Hepatocyte (in vitro differentiated cells): Measurements from ENCODE around the gene CYGB.

Experiments
- CTCF ChIP-seq: fragments of 200-600 bp; sonication (generic); IDR thresholded peaks from 2 replicates; pipeline ENCODE4 v1.5.1; 2016; ENCODE audit warnings: antibody characterized with exemption, mild to moderate bottlenecking; ENCODE audit not compliant: poor library complexity
- EZH2 ChIP-seq: fragments of 200-600 bp; sonication (generic); IDR thresholded peaks from 2 replicates; pipeline ENCODE4 v1.6.1; 2016; ENCODE audit warnings: antibody characterized with exemption, mild to moderate bottlenecking, borderline replicate concordance

GRCh38 chr17:76537578-76538280 is at the start of gene CYGB:
- TF ChIP-seq CTCF (no peak), EZH2 (no peak)
